Measurements from ENCODE around the gene CDH4. TPM values are rescaled to one million over a fixed set of nuclear protein-coding genes. Genes with fewer than 3 reads are reported as not detected.

CDH4 gene
- total RNA-seq, 1 donor from 2014 or later, result 3.2 TPM

DNA sequence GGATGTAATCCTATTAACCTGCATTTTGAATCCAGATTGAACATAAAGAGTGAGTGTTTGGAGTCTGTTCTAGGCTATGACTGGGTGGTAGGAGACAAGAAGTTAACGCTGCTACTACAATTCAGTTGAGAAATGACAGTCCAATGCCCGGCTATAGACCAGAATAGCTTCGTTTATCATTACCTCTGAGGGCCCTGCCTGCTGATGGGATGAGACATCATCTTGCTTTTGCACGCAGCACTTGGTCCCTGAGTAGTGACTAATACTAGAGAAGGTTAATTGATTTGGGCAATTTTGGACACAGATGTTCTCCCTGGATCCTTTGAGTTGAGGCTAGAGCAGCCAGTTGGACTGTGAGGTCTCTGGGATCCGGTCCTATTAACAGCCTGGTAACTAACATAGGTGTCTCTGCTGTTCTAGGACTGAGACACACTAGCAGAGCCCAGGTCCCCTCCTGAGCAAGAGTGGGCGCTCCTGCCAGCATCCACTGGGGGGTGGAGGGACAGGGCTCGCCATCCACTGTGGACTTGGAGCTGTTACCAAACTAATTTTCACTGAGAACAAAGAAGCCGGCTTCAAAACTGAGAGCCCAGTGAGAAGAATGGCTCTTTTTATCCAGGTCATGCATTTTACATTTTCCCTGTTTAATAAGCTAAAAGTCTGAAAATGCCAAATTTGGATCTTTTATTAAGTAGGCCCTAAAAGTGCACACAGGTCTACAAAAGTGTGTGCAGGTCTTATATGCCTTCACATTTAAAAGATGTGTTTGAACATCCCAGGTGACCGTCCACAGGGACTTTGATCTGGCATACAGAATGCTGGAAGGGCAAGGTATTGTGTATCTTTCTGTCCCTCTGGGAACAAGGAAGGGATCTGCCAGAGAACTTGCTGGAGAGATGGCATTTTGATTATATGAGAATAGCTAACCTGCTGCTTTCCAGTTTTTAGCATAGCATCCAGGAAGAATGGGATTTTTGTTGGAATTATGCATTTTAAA, 212.5 kb downstream of the CDH4 start:
- TF ChIP-seq, protein P1, sequence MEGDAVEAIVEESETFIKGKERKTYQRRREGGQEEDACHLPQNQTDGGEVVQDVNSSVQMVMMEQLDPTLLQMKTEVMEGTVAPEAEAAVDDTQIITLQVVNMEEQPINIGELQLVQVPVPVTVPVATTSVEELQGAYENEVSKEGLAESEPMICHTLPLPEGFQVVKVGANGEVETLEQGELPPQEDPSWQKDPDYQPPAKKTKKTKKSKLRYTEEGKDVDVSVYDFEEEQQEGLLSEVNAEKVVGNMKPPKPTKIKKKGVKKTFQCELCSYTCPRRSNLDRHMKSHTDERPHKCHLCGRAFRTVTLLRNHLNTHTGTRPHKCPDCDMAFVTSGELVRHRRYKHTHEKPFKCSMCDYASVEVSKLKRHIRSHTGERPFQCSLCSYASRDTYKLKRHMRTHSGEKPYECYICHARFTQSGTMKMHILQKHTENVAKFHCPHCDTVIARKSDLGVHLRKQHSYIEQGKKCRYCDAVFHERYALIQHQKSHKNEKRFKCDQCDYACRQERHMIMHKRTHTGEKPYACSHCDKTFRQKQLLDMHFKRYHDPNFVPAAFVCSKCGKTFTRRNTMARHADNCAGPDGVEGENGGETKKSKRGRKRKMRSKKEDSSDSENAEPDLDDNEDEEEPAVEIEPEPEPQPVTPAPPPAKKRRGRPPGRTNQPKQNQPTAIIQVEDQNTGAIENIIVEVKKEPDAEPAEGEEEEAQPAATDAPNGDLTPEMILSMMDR (IDR thresholded peaks at IDR 0.05; ENCODE audit: insufficient read depth, low read depth, low read length), result no peak
- TF ChIP-seq EZH2 (IDR thresholded peaks at IDR 0.05; ENCODE audit: insufficient read depth, low read length), result no peak
- peaks cover 10% of the 10 kb centered on the region for H3K27me3 Mint-ChIP-seq (ENCODE audit: low read depth, unreplicated experiment)
- no peak overlapping the region for H3K27ac Mint-ChIP-seq (ENCODE audit: unreplicated experiment)
- no peak overlapping the region for H2AFZ ChIP-seq (ENCODE audit: low read depth, low read length)
- peaks cover 11% of the 10 kb centered on the region for H4K20me1 ChIP-seq (ENCODE audit: insufficient read depth, low read length)
- no peaks in the 10 kb centered on the region for H3K27me3 ChIP-seq (ENCODE audit: insufficient read depth, low read length)
- H3K27ac ChIP-seq (ENCODE audit: low read depth, low read length), result no peak overlapping the region
- no peaks in the 10 kb centered on the region for H3K79me2 ChIP-seq (ENCODE audit: insufficient read depth, low read length)
- no peaks in the 10 kb centered on the region for H3K4me1 ChIP-seq (ENCODE audit: insufficient read depth, low read length)
- H3K9ac ChIP-seq (ENCODE audit: low read length), result no peak overlapping the region
- H3K9me3 ChIP-seq (ENCODE audit: insufficient read depth, low read depth, low read length), result peaks cover 5% of the 10 kb centered on the region
- no peak overlapping the region for H3K4me2 ChIP-seq (ENCODE audit: low read length)
- H3K4me3 ChIP-seq (ENCODE audit: insufficient read depth, low read depth, low read length), result no peak overlapping the region
- peaks cover 2% of the 10 kb centered on the region for H3K4me1 Mint-ChIP-seq (ENCODE audit: low read depth, unreplicated experiment)
- H3K36me3 ChIP-seq (ENCODE audit: insufficient read depth, low read length), result no peaks in the 10 kb centered on the region
- FAIRE-seq (no peak), DNase-seq (ENCODE audit: low read depth) (peak; percentile 23)
- H3K4me3 Mint-ChIP-seq (ENCODE audit: unreplicated experiment), result no peak overlapping the region
- H3K9me3 Mint-ChIP-seq (ENCODE audit: unreplicated experiment), result peaks cover 19% of the 10 kb centered on the region
- no peaks in the 10 kb centered on the region for H3K36me3 Mint-ChIP-seq (ENCODE audit: low read depth, unreplicated experiment)

DNA sequence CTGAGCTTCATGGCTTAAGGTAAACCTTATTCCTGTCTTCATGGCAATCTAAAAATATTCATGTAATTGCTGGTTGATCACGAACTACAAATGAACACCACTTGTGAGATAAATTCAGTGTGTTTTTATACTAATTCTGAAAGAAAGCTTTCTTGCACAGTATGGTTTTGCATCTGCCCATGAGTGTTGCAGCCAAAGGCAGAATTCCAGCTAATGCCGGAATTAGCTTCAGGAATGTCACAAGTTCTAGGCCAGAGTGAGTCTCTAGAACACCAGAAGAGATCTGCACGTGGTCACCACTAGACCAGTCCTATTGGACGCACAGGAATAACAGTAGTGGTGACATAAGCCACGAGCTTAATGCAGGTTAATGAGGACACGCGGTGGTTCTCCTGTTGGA, 223.7 kb downstream of the CDH4 start:
- H2AFZ ChIP-seq (ENCODE audit: low read depth, low read length), result no peak overlapping the region
- no peak overlapping the region for H3K4me2 ChIP-seq (ENCODE audit: low read length)
- Mint-ChIP-seq H3K36me3 (ENCODE audit: low read depth, unreplicated experiment) (peaks cover 3% of the 10 kb centered on the region), H3K4me1 (ENCODE audit: low read depth, unreplicated experiment) (no peaks in the 10 kb centered on the region), H3K4me3 (ENCODE audit: unreplicated experiment) (no peak overlapping the region), H3K9me3 (ENCODE audit: unreplicated experiment) (peaks cover 12% of the 10 kb centered on the region), H3K27me3 (ENCODE audit: low read depth, unreplicated experiment) (peaks cover 20% of the 10 kb centered on the region), H3K27ac (ENCODE audit: unreplicated experiment) (no peak overlapping the region)
- no peaks in the 10 kb centered on the region for H3K79me2 ChIP-seq (ENCODE audit: insufficient read depth, low read length)
- H3K36me3 ChIP-seq (ENCODE audit: insufficient read depth, low read length), result no peaks in the 10 kb centered on the region
- no peak for TF ChIP-seq EZH2 (IDR thresholded peaks at IDR 0.05; ENCODE audit: insufficient read depth, low read length)
- TF ChIP-seq, protein P1 (IDR thresholded peaks at IDR 0.05; ENCODE audit: insufficient read depth, low read depth, low read length), result no peak
- H3K4me3 ChIP-seq (ENCODE audit: insufficient read depth, low read depth, low read length), result no peak overlapping the region
- DNase-seq (ENCODE audit: low read depth), result no peak
- H3K9ac ChIP-seq (ENCODE audit: low read length), result no peak overlapping the region
- no peak for FAIRE-seq
- H3K9me3 ChIP-seq (ENCODE audit: insufficient read depth, low read depth, low read length), result no peaks in the 10 kb centered on the region
- H3K4me1 ChIP-seq (ENCODE audit: insufficient read depth, low read length), result no peaks in the 10 kb centered on the region
- peaks cover 2% of the 10 kb centered on the region for H3K27me3 ChIP-seq (ENCODE audit: insufficient read depth, low read length)
- H3K27ac ChIP-seq (ENCODE audit: low read depth, low read length), result no peak overlapping the region
- no peaks in the 10 kb centered on the region for H4K20me1 ChIP-seq (ENCODE audit: insufficient read depth, low read length)

DNA sequence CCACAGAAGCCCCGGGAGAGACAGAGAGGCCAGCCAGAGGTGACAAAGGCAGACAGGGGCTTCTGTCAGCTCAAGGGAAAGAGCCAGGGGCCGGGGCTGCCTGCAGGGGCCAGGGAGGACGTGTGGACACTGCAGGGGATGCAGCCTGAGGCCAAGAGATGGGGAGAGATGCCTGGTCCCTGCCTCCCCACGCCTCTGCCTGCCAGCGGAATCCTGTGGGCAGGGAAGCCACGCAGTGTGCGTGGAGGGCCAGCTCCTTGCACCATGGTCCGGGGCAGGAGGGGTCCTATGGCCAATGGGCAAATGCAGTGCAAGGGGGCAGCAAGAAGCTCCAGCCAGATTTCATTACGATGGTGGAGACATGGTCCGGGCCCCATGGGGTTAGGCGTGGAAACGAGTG, 224.9 kb downstream of the CDH4 start:
- no peaks in the 10 kb centered on the region for H3K9me3 ChIP-seq (ENCODE audit: insufficient read depth, low read depth, low read length)
- peaks cover 20% of the 10 kb centered on the region for H3K27me3 Mint-ChIP-seq (ENCODE audit: low read depth, unreplicated experiment)
- H3K4me1 Mint-ChIP-seq (ENCODE audit: low read depth, unreplicated experiment), result no peaks in the 10 kb centered on the region
- no peak for TF ChIP-seq EZH2 (IDR thresholded peaks at IDR 0.05; ENCODE audit: insufficient read depth, low read length)
- TF ChIP-seq, protein P1 (IDR thresholded peaks at IDR 0.05; ENCODE audit: insufficient read depth, low read depth, low read length), result no peak
- H2AFZ ChIP-seq (ENCODE audit: low read depth, low read length), result no peak overlapping the region
- H3K9ac ChIP-seq (ENCODE audit: low read length), result no peak overlapping the region
- H3K36me3 Mint-ChIP-seq (ENCODE audit: low read depth, unreplicated experiment), result peaks cover 3% of the 10 kb centered on the region
- H3K9me3 Mint-ChIP-seq (ENCODE audit: unreplicated experiment), result peaks cover 12% of the 10 kb centered on the region
- H3K27ac ChIP-seq (ENCODE audit: low read depth, low read length), result no peak overlapping the region
- H3K4me2 ChIP-seq (ENCODE audit: low read length), result no peak overlapping the region
- peaks cover 2% of the 10 kb centered on the region for H3K27me3 ChIP-seq (ENCODE audit: insufficient read depth, low read length)
- H3K79me2 ChIP-seq (ENCODE audit: insufficient read depth, low read length), result no peaks in the 10 kb centered on the region
- no peak overlapping the region for H3K4me3 Mint-ChIP-seq (ENCODE audit: unreplicated experiment)
- H4K20me1 ChIP-seq (ENCODE audit: insufficient read depth, low read length), result no peaks in the 10 kb centered on the region
- DNase-seq (ENCODE audit: low read depth) (no peak), FAIRE-seq (no peak)
- no peaks in the 10 kb centered on the region for H3K36me3 ChIP-seq (ENCODE audit: insufficient read depth, low read length)
- H3K4me3 ChIP-seq (ENCODE audit: insufficient read depth, low read depth, low read length), result no peak overlapping the region
- H3K27ac Mint-ChIP-seq (ENCODE audit: unreplicated experiment), result no peak overlapping the region
- no peaks in the 10 kb centered on the region for H3K4me1 ChIP-seq (ENCODE audit: insufficient read depth, low read length)

Data from astrocyte (in vitro differentiated cells and primary cell).